ENCODE data around the gene MLKL. TPM values are rescaled to one million over a fixed set of nuclear protein-coding genes. Genes with fewer than 3 reads are reported as not detected.

Gene MLKL
- polyA plus RNA-seq (ENCODE audit: insufficient read length in 12 of 12): 10 to 100 TPM in 1 of 12 donors, 1 to 10 TPM in 10, not detected in 1; 1.9 to 12.0 (median 2.7) TPM
- long read RNA-seq, donor 1: 0 reads
- long read RNA-seq, donor 2: 0 reads
- long read RNA-seq, donor 3: 0 reads
- long read RNA-seq, donor 4: 0 reads
- long read RNA-seq, donor 5: 0 reads
- long read RNA-seq, donor 6: 0 reads
- long read RNA-seq, donor 7: 0 reads
- long read RNA-seq, donor 8: 0 reads
- long read RNA-seq, donor 9: 0 reads
- long read RNA-seq, donor 10, partial matches to known transcripts: 0 of 1 reads
- long read RNA-seq, donor 10, other reads (novel, unspliced or antisense): 0 of 1 reads
- long read RNA-seq, donor 11: 0 reads

GRCh38 chr16:74700438-74701225 lies at the start of gene MLKL:
MLKL (minus strand) TSS chr16:74700862; CDS start chr16:74695757, 5,105 bp downstream.
- DNase-seq: peak; percentile 28

GRCh38 chr16:74749291-74750055 lies 48.8 kb upstream of the MLKL start:
- no peak for DNase-seq

GRCh38 chr16:74748616-74749026 lies 48.0 kb upstream of the MLKL start:
- no peak for DNase-seq

- no peak for DNase-seq
Measured at GRCh38 chr16:74747716-74748615, 47.3 kb upstream of the MLKL start.

GRCh38 chr16:74745926-74746325 lies 45.3 kb upstream of the MLKL start:
- DNase-seq: no peak

GRCh38 chr16:74745109-74745615 lies 44.5 kb upstream of the MLKL start:
- no peak for DNase-seq

GRCh38 chr16:74744566-74744965 lies 43.9 kb upstream of the MLKL start:
- DNase-seq: no peak

GRCh38 chr16:74743668-74744299 lies 43.1 kb upstream of the MLKL start:
- DNase-seq: no peak

GRCh38 chr16:74743045-74743667 lies 42.5 kb upstream of the MLKL start:
- no peak for DNase-seq

GRCh38 chr16:74742051-74742481 lies 41.4 kb upstream of the MLKL start:
- no peak for DNase-seq

GRCh38 chr16:74740795-74741304 lies 40.2 kb upstream of the MLKL start:
- DNase-seq: no peak

- no peak for DNase-seq
Measured at GRCh38 chr16:74739275-74739674, 38.6 kb upstream of the MLKL start.

- DNase-seq: no peak
Measured at GRCh38 chr16:74738816-74739215, 38.2 kb upstream of the MLKL start.

GRCh38 chr16:74738113-74738541 lies 37.5 kb upstream of the MLKL start:
- no peak for DNase-seq

GRCh38 chr16:74737521-74737920 lies 36.9 kb upstream of the MLKL start:
- DNase-seq: no peak

GRCh38 chr16:74736531-74737157 lies 36.0 kb upstream of the MLKL start:
- DNase-seq: no peak

GRCh38 chr16:74735554-74735953 lies 34.9 kb upstream of the MLKL start:
- no peak for DNase-seq

GRCh38 chr16:74735162-74735452 lies 34.4 kb upstream of the MLKL start:
- DNase-seq: no peak

GRCh38 chr16:74734361-74735161 lies 33.9 kb upstream of the MLKL start:
- DNase-seq: no peak
